22Rv1 (cell line): ENCODE data around the gene SDK2.

Experiments used
- ZFX ChIP-seq: fragments of 450-650 bp; IDR thresholded peaks from 2 replicates; pipeline ENCODE4 v1.6.1; 2017; ENCODE audit warnings: antibody characterized with exemption, borderline replicate concordance
- TF ChIP-seq, protein P1 (sequence below): fragments of 450-650 bp; IDR thresholded peaks from 2 replicates; pipeline ENCODE4 v1.5.1; 2017; ENCODE audit warnings: mild to moderate bottlenecking

DNA sequence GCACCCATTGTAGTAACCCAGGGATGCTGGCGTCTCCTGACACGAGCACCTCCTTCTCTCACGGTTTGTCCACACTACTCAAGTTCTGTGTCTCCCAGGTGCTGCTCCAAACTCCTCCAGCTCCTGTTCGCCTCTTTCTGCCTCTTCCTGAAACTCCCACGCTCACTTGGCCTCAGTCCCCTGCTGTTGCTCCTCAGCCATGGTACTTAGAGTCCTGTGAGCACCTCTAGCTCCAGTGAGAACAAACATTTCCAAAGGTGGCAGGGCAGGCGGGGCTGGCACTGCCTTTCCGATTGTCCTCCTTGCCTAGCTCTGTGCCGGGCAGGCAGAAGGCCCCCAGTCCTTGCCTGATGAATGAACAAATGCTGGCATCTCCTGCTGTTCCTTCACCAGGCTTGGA lies 146.1 kb downstream of the SDK2 start:
- TF ChIP-seq, protein P1, sequence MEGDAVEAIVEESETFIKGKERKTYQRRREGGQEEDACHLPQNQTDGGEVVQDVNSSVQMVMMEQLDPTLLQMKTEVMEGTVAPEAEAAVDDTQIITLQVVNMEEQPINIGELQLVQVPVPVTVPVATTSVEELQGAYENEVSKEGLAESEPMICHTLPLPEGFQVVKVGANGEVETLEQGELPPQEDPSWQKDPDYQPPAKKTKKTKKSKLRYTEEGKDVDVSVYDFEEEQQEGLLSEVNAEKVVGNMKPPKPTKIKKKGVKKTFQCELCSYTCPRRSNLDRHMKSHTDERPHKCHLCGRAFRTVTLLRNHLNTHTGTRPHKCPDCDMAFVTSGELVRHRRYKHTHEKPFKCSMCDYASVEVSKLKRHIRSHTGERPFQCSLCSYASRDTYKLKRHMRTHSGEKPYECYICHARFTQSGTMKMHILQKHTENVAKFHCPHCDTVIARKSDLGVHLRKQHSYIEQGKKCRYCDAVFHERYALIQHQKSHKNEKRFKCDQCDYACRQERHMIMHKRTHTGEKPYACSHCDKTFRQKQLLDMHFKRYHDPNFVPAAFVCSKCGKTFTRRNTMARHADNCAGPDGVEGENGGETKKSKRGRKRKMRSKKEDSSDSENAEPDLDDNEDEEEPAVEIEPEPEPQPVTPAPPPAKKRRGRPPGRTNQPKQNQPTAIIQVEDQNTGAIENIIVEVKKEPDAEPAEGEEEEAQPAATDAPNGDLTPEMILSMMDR = no peak
- no peak for TF ChIP-seq ZFX
